GM23338 (cell line): ENCODE results near the gene RAD51B. TPM values are rescaled to one million over a fixed set of nuclear protein-coding genes. Genes with fewer than 3 reads are reported as not detected.

Experiments
- ATAC-seq: fragments of 200-7000 bp; cut with Tn5 transposase; 3 replicates; pipeline ENCODE4 v1.9.1; 2020
- DNase-seq: peaks from one replicate; pipeline ENCODE4 v3.0.0-alpha.2; 2015; ENCODE audit warnings: low spot score
- H2AFZ ChIP-seq: fragments of 200-600 bp; sonication (generic); 2 replicates; pipeline ENCODE4 v1.8.0; 2016; ENCODE audit warnings: antibody characterized with exemption, mild to moderate bottlenecking, moderate library complexity
- H3F3A ChIP-seq: fragments of 200-600 bp; sonication (generic); replicated peaks from 2 replicates; pipeline ENCODE4 v1.8.0; 2017; ENCODE audit warnings: antibody characterized with exemption, mixed run types, low read depth
- H3K27ac ChIP-seq: fragments of 200-600 bp; sonication (generic); 2 replicates; pipeline ENCODE4 v1.6.1; 2016; ENCODE audit warnings: low read depth
- H3K27me3 ChIP-seq: fragments of 200-600 bp; sonication (generic); 2 replicates; pipeline ENCODE4 v1.8.0; 2016; ENCODE audit warnings: mild to moderate bottlenecking, mixed run types, moderate library complexity; ENCODE audit not compliant: insufficient read depth
- H3K36me3 ChIP-seq: fragments of 200-600 bp; sonication (generic); 2 replicates; pipeline ENCODE4 v1.8.0; 2016; ENCODE audit warnings: mild to moderate bottlenecking; ENCODE audit not compliant: insufficient read depth
- H3K4me1 ChIP-seq: fragments of 200-600 bp; sonication (generic); 2 replicates; pipeline ENCODE4 v1.8.0; 2016; ENCODE audit warnings: mild to moderate bottlenecking, moderate library complexity; ENCODE audit not compliant: insufficient read depth
- H3K4me2 ChIP-seq: fragments of 200-600 bp; sonication (generic); 2 replicates; pipeline ENCODE4 v1.7.1; 2017; ENCODE audit warnings: mixed run types
- H3K4me3 ChIP-seq: fragments of 200-600 bp; sonication (generic); 2 replicates; pipeline ENCODE4 v1.6.1; 2016; ENCODE audit warnings: mixed run types
- H3K79me2 ChIP-seq: fragments of 200-600 bp; sonication (generic); replicated peaks from 2 replicates; pipeline ENCODE4 v1.8.0; 2017; ENCODE audit warnings: mild to moderate bottlenecking; ENCODE audit not compliant: insufficient read depth
- H3K9me2 ChIP-seq: fragments of 200-600 bp; sonication (generic); 2 replicates; pipeline ENCODE4 v1.8.0; 2017; ENCODE audit not compliant: insufficient read depth
- H4K20me1 ChIP-seq: fragments of 200-600 bp; sonication (generic); replicated peaks from 2 replicates; pipeline ENCODE4 v1.8.0; 2017; ENCODE audit warnings: mild to moderate bottlenecking; ENCODE audit not compliant: insufficient read depth
- H3K27ac Mint-ChIP-seq: 2 replicates; pipeline ENCODE4 v1.8.0; 2020; ENCODE audit warnings: inconsistent platforms, mild to moderate bottlenecking, moderate library complexity, mixed read lengths
- H3K27me3 Mint-ChIP-seq: 3 replicates; pipeline ENCODE4 v1.8.0; 2022; ENCODE audit warnings: low read depth, mild to moderate bottlenecking, moderate library complexity, mixed read lengths, inconsistent platforms; ENCODE audit not compliant: insufficient read depth, poor library complexity
- H3K36me3 Mint-ChIP-seq: 3 replicates; pipeline ENCODE4 v1.8.0; 2021; ENCODE audit warnings: low read depth, mild to moderate bottlenecking, inconsistent platforms, moderate library complexity, mixed read lengths
- H3K4me1 Mint-ChIP-seq: 3 replicates; pipeline ENCODE4 v1.8.0; 2020; ENCODE audit warnings: mild to moderate bottlenecking, inconsistent platforms, mixed read lengths
- H3K4me3 Mint-ChIP-seq: 3 replicates; pipeline ENCODE4 v1.8.0; 2021; ENCODE audit warnings: moderate library complexity, mild to moderate bottlenecking, inconsistent platforms, mixed read lengths
- H3K9me3 Mint-ChIP-seq: 3 replicates; pipeline ENCODE4 v1.8.0; 2020; ENCODE audit warnings: moderate library complexity, mild to moderate bottlenecking, inconsistent platforms, mixed read lengths
- ETS1 ChIP-seq: IDR thresholded peaks from 2 replicates; pipeline ENCODE4 v1.6.1; 2016; ENCODE audit warnings: antibody characterized with exemption
- EZH2phosphoT487 ChIP-seq: fragments of 200-600 bp; sonication (generic); IDR thresholded peaks from one replicate; pipeline ENCODE4 v1.8.1; 2018; ENCODE audit warnings: antibody characterized with exemption; ENCODE audit not compliant: unreplicated experiment
- JUNB ChIP-seq: IDR thresholded peaks from one replicate; pipeline ENCODE4 v1.6.1; 2016; ENCODE audit warnings: antibody characterized with exemption; ENCODE audit not compliant: unreplicated experiment
- NANOG ChIP-seq: IDR thresholded peaks from 2 replicates; pipeline ENCODE4 v1.6.1; 2016; ENCODE audit warnings: antibody characterized with exemption, borderline replicate concordance
- POLR2AphosphoS5 ChIP-seq: IDR thresholded peaks from 2 replicates; pipeline ENCODE4 v1.6.1; 2016; ENCODE audit warnings: antibody characterized with exemption, low read depth
- STAT1 ChIP-seq: IDR thresholded peaks from one replicate; pipeline ENCODE4 v1.6.1; 2016; ENCODE audit warnings: antibody characterized with exemption; ENCODE audit not compliant: unreplicated experiment
- ZNF331 ChIP-seq: fragments of 250-450 bp; sonication (Bioruptor Pico); IDR thresholded peaks from 2 replicates; pipeline ENCODE4 v1.5.0; 2020; ENCODE audit warnings: low read depth, mild to moderate bottlenecking, moderate library complexity
- polyA plus RNA-seq: library from polyadenylated mRNA; unstranded; fragments of >200 nt; fragmentation: Nextera tagmentation; extraction: Ambion mirVana; gene quantifications from 2 replicates; pipeline ENCODE4 v1.2.1, GENCODE V29; 2016
- total RNA-seq: library from RNA; depleted of rRNA; stranded (reverse); fragments of >200 nt; shearing (Covaris generic); gene quantifications from 2 replicates; pipeline ENCODE4 v1.2.3, GENCODE V29; 2014
- TF ChIP-seq, protein P1 (sequence below): fragments of 250-450 bp; sonication (Bioruptor Pico); IDR thresholded peaks from 2 replicates; pipeline ENCODE4 v1.5.0; 2020; ENCODE audit warnings: mild to moderate bottlenecking, moderate library complexity

The RAD51B gene
- total and polyA plus RNA-seq, 2 experiments from 2014 or later, result 15.7 to 29.1 TPM

DNA sequence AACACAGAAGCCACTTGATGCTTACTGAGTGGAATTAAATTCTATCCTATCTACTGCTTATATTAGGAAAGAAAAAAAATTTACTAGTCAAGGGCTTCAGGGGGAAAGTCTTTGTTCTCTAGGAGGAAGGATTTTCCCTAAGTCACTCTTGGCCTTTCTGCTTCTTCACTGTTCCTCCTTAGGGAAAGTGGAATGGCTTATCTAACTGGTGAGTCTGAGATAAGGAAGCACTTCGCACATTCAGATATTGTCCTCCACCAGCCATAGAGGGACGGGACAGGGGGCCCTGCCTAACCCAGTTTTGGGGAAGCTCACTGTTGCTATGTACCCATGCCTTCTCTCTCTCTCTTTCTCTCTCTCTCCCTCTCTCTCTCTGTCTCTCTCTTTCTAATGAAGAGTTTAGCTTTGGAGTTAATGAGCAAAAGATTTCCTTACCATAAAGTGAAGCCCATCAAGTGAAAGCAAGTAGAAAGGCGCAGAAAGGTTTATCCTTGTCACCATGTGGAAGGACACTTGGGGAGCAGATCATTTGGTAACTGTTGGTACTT, 522.7 kb downstream of the RAD51B start (continued):
- TF ChIP-seq, protein P1, sequence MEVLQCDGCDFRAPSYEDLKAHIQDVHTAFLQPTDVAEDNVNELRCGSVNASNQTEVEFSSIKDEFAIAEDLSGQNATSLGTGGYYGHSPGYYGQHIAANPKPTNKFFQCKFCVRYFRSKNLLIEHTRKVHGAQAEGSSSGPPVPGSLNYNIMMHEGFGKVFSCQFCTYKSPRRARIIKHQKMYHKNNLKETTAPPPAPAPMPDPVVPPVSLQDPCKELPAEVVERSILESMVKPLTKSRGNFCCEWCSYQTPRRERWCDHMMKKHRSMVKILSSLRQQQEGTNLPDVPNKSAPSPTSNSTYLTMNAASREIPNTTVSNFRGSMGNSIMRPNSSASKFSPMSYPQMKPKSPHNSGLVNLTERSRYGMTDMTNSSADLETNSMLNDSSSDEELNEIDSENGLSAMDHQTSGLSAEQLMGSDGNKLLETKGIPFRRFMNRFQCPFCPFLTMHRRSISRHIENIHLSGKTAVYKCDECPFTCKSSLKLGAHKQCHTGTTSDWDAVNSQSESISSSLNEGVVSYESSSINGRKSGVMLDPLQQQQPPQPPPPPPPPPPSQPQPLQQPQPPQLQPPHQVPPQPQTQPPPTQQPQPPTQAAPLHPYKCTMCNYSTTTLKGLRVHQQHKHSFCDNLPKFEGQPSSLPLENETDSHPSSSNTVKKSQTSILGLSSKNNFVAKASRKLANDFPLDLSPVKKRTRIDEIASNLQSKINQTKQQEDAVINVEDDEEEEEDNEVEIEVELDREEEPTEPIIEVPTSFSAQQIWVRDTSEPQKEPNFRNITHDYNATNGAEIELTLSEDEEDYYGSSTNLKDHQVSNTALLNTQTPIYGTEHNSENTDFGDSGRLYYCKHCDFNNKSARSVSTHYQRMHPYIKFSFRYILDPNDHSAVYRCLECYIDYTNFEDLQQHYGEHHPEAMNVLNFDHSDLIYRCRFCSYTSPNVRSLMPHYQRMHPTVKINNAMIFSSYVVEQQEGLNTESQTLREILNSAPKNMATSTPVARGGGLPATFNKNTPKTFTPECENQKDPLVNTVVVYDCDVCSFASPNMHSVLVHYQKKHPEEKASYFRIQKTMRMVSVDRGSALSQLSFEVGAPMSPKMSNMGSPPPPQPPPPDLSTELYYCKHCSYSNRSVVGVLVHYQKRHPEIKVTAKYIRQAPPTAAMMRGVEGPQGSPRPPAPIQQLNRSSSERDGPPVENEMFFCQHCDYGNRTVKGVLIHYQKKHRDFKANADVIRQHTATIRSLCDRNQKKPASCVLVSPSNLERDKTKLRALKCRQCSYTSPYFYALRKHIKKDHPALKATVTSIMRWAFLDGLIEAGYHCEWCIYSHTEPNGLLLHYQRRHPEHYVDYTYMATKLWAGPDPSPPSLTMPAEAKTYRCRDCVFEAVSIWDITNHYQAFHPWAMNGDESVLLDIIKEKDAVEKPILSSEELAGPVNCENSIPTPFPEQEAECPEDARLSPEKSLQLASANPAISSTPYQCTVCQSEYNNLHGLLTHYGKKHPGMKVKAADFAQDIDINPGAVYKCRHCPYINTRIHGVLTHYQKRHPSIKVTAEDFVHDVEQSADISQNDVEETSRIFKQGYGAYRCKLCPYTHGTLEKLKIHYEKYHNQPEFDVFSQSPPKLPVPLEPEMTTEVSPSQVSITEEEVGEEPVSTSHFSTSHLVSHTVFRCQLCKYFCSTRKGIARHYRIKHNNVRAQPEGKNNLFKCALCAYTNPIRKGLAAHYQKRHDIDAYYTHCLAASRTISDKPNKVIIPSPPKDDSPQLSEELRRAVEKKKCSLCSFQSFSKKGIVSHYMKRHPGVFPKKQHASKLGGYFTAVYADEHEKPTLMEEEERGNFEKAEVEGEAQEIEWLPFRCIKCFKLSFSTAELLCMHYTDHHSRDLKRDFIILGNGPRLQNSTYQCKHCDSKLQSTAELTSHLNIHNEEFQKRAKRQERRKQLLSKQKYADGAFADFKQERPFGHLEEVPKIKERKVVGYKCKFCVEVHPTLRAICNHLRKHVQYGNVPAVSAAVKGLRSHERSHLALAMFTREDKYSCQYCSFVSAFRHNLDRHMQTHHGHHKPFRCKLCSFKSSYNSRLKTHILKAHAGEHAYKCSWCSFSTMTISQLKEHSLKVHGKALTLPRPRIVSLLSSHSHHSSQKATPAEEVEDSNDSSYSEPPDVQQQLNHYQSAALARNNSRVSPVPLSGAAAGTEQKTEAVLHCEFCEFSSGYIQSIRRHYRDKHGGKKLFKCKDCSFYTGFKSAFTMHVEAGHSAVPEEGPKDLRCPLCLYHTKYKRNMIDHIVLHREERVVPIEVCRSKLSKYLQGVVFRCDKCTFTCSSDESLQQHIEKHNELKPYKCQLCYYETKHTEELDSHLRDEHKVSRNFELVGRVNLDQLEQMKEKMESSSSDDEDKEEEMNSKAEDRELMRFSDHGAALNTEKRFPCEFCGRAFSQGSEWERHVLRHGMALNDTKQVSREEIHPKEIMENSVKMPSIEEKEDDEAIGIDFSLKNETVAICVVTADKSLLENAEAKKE (CRISPR knock-in tag), result no peak
- TF ChIP-seq STAT1 (no peak), ETS1 (no peak), EZH2phosphoT487 (no peak), NANOG (no peak), POLR2AphosphoS5 (no peak)

GRCh38 chr14:68343534-68344118, 524.0 kb downstream of the RAD51B start:
- Histone ChIP-seq H4K20me1 (no peaks in the 10 kb centered on the region), H3K4me3 (0 out of 2 replicates have a peak overlapping the region, but pooled peaks have one; percentile 3), H3K27me3 (no peaks in the 10 kb centered on the region), H3F3A (peaks cover 6% of the 10 kb centered on the region; the same call in 1 of the 2 replicates), H3K79me2 (no peaks in the 10 kb centered on the region), H3K4me2 (peak overlapping the region; percentile 42), H3K4me1 (peaks cover 61% of the 10 kb centered on the region), H3K27ac (no peak overlapping the region), H3K9me2 (peaks cover 3% of the 10 kb centered on the region; the same call in 1 of the 2 replicates), H3K36me3 (no peaks in the 10 kb centered on the region), H2AFZ (no peak overlapping the region)
- peak; percentile 51 for DNase-seq
- Mint-ChIP-seq H3K4me3 (no peak overlapping the region; the same call in 2 of the 3 replicates), H3K36me3 (peaks cover 23% of the 10 kb centered on the region), H3K27me3 (peaks cover 13% of the 10 kb centered on the region), H3K9me3 (peaks cover 4% of the 10 kb centered on the region; the same call in 1 of the 3 replicates), H3K27ac (peak overlapping the region; percentile 47), H3K4me1 (peaks cover 55% of the 10 kb centered on the region)
- ATAC-seq, result peak; percentile 78
- TF ChIP-seq STAT1 (no peak), ZNF331 (CRISPR knock-in tag) (no peak), JUNB (no peak), EZH2phosphoT487 (no peak)
